DOHH2 (cell line): ENCODE results near the gene PINLYP.

ENCODE experiments used
- CTCF ChIP-seq: fragments of 200-600 bp; sonication (generic); IDR thresholded peaks from one replicate; pipeline ENCODE4 v1.5.1; 2014; ENCODE audit warnings: antibody characterized with exemption, mild to moderate bottlenecking, low read depth, low read length; ENCODE audit not compliant: poor library complexity, severe bottlenecking
- EZH2phosphoT487 ChIP-seq: fragments of 200-600 bp; sonication (generic); IDR thresholded peaks from 2 replicates; pipeline ENCODE4 v1.6.1; 2017; ENCODE audit warnings: borderline replicate concordance, mild to moderate bottlenecking, antibody characterized with exemption, low read length, moderate library complexity, mixed read lengths

DNA sequence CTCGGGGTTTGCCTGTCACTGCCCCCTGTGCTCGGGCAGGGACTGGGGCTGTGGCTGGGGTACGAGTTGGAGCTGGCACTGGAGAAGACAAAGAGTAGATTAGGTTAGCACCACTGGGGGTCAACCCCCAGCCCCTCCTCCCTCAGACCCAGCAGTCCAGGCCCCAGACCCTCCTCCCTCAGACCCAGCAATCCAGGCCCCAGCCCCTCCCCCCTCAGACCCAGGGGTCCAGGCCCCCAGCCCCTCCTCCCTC lies 23.5 kb upstream of the PINLYP start:
- TF ChIP-seq CTCF (no peak), EZH2phosphoT487 (no peak)
